GM12892 (cell line): ENCODE results near the gene CCT4.
A peak's percentile ranks its signal among the peaks of the same experiment; 100 is the strongest.
"Not testable (repeated sequence)": the region's sequence is repeated elsewhere in the genome, so short reads cannot be mapped to it uniquely, and the experiment has no call there.

Experiments
- DNase-seq: peaks from one replicate; pipeline ENCODE4 v3.0.0; 2011; ENCODE audit not compliant: insufficient read length
- FAIRE-seq: peaks from 2 replicates; lab custom pipeline; 2011; peaks lifted over from hg19 to GRCh38; lab: Jason Lieb, UNC
- POLR2A ChIP-seq: IDR thresholded peaks from 2 replicates; pipeline ENCODE4 v1.6.1; 2011; ENCODE audit warnings: low read depth, low read length, control low read depth
- POLR2AphosphoS5 ChIP-seq: IDR thresholded peaks from 2 replicates; pipeline ENCODE4 v1.6.1; 2011; ENCODE audit warnings: low read depth, low read length, control low read depth
- TAF1 ChIP-seq: IDR thresholded peaks from 2 replicates; pipeline ENCODE4 v1.6.1; 2011; ENCODE audit warnings: low read depth, mild to moderate bottlenecking, control low read depth, low read length, borderline replicate concordance

Gene CCT4

GRCh38 chr2:61876400-61876799 lies 12.1 kb downstream of the CCT4 start:
- TF ChIP-seq TAF1 (no peak), POLR2A (no peak), POLR2AphosphoS5 (no peak)
- FAIRE-seq = no peak
- DNase-seq = no peak

DNA sequence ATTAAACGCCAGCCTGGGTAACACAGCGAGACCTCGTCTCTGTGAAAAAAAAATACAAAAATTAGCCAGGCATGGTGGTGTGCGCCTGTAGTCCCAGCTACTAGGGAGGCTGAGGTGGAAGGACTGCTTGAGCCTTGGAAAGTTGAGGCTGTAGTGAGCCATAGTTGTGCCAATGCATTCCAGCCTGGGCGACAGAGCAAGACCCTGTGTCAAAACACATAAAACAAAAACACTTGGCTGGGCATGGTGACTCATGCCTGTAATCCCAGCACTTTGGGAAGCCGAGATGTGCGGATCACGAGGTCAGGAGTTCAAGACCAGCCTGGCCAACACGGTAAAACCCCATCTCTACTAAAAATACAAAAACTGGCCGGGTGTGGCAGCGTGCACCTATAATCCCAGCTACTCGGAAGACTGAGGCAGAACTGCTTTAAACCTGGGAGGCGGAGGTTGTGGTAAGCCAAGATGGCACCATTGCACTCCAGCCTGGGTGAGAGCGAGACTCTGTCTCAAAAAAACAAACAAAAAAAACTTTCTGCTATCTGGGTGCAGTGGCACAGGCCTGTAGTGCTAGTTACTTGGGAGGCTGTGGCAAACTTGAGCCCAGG lies 21.9 kb downstream of the CCT4 start:
- not testable (repeated sequence) for FAIRE-seq, DNase-seq
- 0 out of 2 replicates have a peak, but pooled peaks have one; percentile 14 for TF ChIP-seq POLR2AphosphoS5

DNA sequence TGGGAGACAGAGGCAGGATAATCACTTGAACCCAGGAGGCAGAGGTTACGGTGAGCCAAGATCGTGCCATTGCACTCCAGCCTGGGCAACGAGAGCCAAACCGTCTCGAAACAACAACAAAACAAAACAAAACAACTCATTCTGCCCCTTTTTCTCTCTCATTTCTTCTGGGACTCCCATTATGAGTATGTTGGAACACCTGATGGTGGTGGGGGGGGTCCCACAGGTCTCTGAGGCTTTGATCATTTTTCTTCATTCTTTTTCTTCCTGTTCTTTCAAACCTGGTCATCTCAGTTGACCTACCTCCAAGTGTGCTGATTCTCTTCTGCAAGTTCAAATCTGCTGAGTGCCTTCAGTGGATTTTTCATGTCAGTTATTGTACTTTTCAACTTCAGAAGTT lies 26.4 kb downstream of the CCT4 start:
- DNase-seq (no peak), FAIRE-seq (no peak)
- no peak for TF ChIP-seq POLR2A
- no peak for TF ChIP-seq TAF1
- no peak for TF ChIP-seq POLR2AphosphoS5

- FAIRE-seq (no peak), DNase-seq (no peak)
- TF ChIP-seq POLR2A (no peak), TAF1 (no peak), POLR2AphosphoS5 (no peak)
Observed at GRCh38 chr2:61857224-61857623, 31.2 kb downstream of the CCT4 start.

DNA sequence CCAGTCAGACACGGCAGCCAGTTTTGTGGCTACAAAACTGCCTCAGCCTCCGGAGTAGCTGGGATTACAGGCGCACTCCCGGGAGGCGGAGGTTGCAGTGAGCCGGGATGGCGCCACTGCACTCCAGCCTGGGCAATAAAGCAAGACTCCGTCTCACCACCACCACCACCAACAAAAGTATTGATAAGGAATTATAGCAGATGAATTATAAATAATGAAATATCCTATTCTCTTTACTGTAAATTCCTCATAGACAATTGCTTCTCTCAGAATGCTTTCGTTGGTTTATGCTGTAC lies 33.2 kb downstream of the CCT4 start:
- no peak for FAIRE-seq
- TF ChIP-seq TAF1 = no peak
- no peak for TF ChIP-seq POLR2AphosphoS5
- TF ChIP-seq POLR2A = no peak
- DNase-seq = no peak

DNA sequence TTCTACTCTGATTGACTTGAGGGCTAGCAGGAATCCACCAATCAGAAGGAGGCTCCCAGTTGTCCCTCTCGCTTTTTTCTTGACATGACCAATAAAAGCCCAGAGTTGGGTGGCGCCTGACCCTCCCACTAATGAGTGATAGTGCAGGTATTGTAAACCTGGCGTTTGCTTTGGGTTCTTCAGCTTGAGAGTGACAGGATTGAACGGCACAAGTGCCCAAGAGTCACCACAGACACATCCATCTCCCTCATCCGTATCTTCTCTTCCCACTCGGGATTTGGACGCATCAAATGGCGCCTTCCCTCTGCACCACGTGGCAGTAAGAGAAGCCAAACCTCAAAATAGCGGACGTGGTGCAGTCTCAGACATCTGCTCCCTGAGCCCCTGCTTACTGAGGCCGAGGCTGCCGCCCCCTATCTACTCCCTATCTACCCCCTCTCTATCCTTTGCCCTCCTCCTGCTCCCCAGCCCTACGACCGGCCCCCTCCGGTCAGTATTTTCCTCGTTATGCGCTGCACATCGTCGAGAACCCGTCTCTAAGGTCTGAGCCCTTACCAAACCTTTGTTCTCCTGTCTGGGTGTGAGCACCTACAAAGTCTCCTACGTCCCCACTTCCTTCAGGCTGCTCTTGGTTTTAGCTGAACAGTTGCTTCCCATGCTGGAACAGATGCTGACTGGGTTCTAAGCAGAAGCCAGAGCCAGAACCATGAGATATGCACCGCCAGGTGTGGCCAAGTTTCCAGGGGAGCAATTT lies 33.7 kb downstream of the CCT4 start:
- peak; percentile 91 for FAIRE-seq
- TF ChIP-seq POLR2AphosphoS5 (0 out of 2 replicates have a peak, but pooled peaks have one; percentile 48), TAF1 (0 out of 2 replicates have a peak, but pooled peaks have one; percentile 6), POLR2A (peak; percentile 75)
- peak; percentile 70 for DNase-seq

DNA sequence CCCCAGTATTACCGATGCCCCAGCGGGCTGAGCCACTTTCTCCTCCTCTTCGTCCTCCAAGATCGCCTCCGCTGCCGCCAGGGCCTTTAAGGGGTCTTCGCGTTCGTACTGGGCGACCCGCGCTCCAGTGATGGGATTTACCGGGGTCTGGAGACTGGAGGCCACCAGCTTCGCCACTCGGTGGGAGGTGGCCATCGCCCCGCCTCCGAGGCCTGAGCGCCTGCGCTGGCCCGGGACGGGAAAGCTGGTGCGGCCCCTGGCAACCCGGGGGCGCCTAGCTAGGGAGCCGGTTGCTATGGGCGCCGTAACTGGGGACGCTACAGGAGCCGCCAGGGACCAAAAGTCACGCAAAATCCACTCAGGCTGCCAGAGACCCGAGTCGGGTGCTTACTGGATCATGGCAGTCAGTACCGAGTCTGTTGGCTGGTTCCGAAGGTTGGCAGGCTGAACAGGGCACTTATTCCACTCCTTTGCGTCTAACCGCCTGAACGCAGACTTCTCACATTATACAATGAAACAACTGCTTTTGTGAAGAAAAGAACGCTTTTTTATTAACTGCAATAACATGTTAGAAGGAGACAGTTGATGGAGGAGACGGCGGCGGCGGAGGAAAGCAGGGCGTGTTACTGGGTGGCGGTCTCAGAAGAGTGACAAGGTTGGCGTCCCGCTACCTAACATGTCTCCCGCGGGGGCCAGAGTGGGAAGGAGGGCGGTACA lies 34.5 kb downstream of the CCT4 start, which contains the start of gene FAM161A:
Gene FAM161A, minus strand, starts transcription at position 214 of the 717 bp plus-strand sequence. Its CDS starts 19 bp downstream, at position 195.
- TF ChIP-seq POLR2A = no peak; the same call in 1 of the 2 replicates
- no peak for TF ChIP-seq POLR2AphosphoS5
- no peak for TF ChIP-seq TAF1
- FAIRE-seq (no peak), DNase-seq (peak; percentile 80)

- peak; percentile 67 for FAIRE-seq
Observed at GRCh38 chr2:61853086-61853846, 35.2 kb downstream of the CCT4 start.

DNA sequence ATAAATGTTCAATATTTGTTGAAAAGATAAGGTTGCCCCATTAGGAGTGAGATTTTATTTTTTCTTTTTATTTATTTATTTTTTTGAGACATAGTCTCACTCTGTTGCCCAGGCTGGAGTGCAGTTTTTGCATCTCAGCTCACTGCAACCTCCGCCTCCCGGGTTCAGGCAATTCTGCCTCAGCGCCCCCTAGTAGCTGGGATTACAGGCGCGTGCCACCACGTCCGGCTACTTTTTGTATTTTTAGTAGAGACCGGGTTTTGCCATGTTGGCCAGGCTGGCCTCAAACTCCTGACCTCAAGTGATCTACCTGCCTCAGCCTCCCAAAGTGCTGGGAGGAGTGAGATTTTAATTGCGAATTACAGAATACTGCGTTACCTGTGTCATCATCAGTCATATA lies 37.2 kb downstream of the CCT4 start:
- not testable (repeated sequence) for FAIRE-seq, DNase-seq

More at GRCh38 chr2:61853086-61853846, 35.2 kb downstream of the CCT4 start:
- DNase-seq = peak; percentile 55
- TF ChIP-seq POLR2A = no peak
- TF ChIP-seq POLR2AphosphoS5 = no peak
- no peak for TF ChIP-seq TAF1

DNA sequence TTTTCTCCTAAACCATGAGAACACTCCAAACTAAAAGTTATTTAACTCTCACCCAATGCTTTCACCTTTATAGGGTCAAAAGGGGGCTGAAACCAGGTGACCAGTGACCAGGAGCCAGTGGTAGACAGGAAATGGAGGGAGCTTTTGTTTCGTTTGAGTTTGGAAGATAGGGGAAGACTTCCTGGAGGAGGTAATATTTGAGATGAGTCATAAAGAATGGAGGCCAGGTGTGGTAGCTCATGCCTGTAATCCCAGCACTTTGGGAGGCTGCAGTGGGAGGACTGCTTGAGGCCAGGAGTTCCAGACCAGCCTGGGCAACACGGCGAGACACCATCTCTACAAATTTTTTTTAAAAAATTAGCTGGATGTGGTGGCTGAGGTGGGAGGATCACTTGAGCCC lies 43.1 kb downstream of the CCT4 start:
- DNase-seq (no peak), FAIRE-seq (no peak)
- TF ChIP-seq TAF1 = no peak
- no peak for TF ChIP-seq POLR2AphosphoS5
- TF ChIP-seq POLR2A = no peak

DNA sequence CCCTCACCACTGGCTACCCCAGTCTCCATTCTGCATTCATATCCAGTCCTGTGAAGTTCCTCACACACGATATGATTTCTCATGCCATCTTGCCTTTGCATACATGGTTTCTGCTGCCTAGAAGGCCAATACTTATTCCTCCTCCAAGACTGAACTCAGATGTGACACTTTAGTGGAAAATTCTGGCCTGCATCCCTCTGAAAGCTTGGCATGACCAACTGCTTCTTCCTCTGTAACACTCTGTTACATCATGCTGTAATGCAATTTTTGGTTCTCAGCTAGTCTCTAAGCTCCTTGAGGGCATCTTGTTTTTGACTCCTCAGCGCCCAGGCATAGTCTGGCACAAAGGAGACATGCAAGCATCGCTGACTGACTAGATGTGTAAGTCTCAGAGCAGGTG lies 47.2 kb downstream of the CCT4 start:
- TF ChIP-seq POLR2AphosphoS5 = no peak
- TF ChIP-seq POLR2A = no peak
- no peak for TF ChIP-seq TAF1
- FAIRE-seq (no peak), DNase-seq (no peak)

DNA sequence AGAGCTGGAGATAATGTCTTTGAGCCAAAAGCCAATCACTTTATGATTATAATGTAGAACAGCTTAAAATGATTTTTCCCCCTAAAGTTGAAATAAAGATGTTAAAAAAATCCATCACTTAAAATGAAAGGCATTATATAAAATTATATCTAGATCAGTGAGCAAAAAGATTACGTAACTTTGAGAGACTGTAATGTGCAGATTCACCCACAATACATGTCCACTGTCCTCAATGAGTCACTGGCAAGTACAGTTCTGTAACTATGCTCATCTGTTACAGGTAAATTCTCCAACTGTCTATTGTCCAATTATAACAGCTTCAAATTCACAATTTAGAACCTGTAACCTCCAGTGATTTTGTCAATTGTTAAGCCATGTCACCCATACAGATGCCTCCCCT lies 53.6 kb downstream of the CCT4 start:
- FAIRE-seq (no peak), DNase-seq (no peak)
- TF ChIP-seq POLR2AphosphoS5 = no peak
- TF ChIP-seq POLR2A = no peak
- TF ChIP-seq TAF1 = no peak
